Activated CD4-positive, alpha-beta T cell treated with anti-CD3 and anti-CD28 coated beads for 36 hours (primary cell): ENCODE data around the gene WRAP53. TPM values are rescaled to one million over a fixed set of nuclear protein-coding genes. Genes with fewer than 3 reads are reported as not detected.

Source experiments
- ATAC-seq: fragments of 200-7000 bp; cut with Tn5 transposase; one replicate; pipeline ENCODE4 v1.10.0; 2021; ENCODE audit warnings: mild to moderate bottlenecking, moderate library complexity
- CTCF ChIA-PET: fragments of 350-600 bp; sonication (Branson Sonifier 250); formaldehyde crosslinking; loops from one replicate; lab custom pipeline; 2021; ENCODE audit warnings: antibody characterized with exemption; lab: Charles Lee
- POLR2A ChIA-PET: fragments of 350-600 bp; sonication (Branson Sonifier 250); formaldehyde crosslinking; loops from one replicate; lab custom pipeline; 2021; ENCODE audit warnings: antibody characterized with exemption, inconsistent platforms; lab: Charles Lee
- DNase-seq: peaks from one replicate; pipeline ENCODE4 v3.0.0-alpha.2; 2020
- H3K27ac Mint-ChIP-seq: one replicate; pipeline ENCODE4 v1.8.0; 2021; ENCODE audit warnings: mixed read lengths
- H3K27me3 Mint-ChIP-seq: one replicate; pipeline ENCODE4 v1.8.0; 2021; ENCODE audit warnings: mixed read lengths
- H3K36me3 Mint-ChIP-seq: one replicate; pipeline ENCODE4 v1.8.0; 2021; ENCODE audit warnings: low read depth, mixed read lengths
- H3K4me1 Mint-ChIP-seq: one replicate; pipeline ENCODE4 v1.8.0; 2021; ENCODE audit warnings: mixed read lengths
- H3K4me3 Mint-ChIP-seq: one replicate; pipeline ENCODE4 v1.8.0; 2021; ENCODE audit warnings: mild to moderate bottlenecking, moderate library complexity, mixed read lengths
- H3K9me3 Mint-ChIP-seq: one replicate; pipeline ENCODE4 v1.8.0; 2021; ENCODE audit warnings: low read depth, mixed read lengths
- intact Hi-C, 2 experiments: fragments of 100-400 bp; cut with DNase I in 1 of 2; cut with micrococcal nuclease in 1 of 2; formaldehyde crosslinking; loops; one replicate each; pipeline versions ENCODE4 v1.14.2 to v1.15.1; 2022 to 2024; cut with DNase I, micrococcal nuclease
- total RNA-seq, 2 experiments: library from RNA; stranded (reverse); gene quantifications; one replicate each; pipeline ENCODE4 v1.2.3, GENCODE V29; 2021

The WRAP53 gene
- total RNA-seq, 2 experiments from 2014 or later: 23.5 to 27.1 TPM

DNA sequence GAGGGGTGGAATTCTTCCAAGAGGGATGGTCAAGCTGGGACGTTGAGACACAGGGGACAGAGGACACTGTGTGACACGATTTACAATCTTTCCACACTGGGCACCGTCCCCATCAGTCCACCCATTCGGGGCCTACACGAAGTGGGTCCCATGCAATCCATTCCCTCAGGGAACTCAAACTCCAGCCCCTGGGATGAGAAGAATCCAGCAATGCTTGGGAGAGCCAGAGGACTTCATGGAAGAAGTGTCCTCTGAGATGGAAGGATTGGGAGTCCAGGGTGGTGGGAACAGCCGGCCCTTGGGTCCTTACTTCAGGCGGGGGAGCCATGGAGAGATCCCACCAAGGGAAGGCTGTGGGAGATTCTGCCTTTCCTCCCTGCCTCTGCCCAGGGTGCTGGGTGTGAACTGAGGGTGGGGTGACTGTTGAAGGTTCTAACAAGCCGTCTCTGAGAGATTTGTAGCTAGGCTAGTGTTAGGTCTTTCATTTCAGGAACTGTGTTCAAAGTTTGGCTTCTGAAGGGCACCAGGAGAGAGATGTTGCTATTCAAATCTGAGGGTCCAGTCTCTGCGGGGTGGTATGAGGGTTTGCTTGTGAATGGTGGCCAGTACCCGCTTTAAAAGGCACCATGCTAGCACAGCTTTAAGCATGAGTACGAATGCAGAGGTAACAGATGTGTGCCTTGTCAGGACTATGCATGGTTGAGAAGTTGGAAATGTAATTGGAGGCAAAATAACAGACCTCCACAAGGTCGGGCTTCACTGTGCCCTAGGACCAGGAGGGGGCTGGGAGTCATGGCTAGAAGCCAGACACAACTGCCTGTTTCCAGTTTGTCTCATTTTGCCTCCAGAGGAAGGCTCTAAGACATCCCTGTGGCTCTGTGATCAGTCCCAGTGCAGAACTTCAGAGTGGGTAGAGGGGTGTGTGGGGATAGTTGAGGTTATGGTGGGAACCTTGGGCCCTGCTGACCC lies 35.6 kb upstream of the WRAP53 start:
- ATAC-seq: no peak
- CTCF ChIA-PET: no interaction called here

GRCh38 chr17:7654832-7655540 lies 33.3 kb upstream of the WRAP53 start:
- intact Hi-C loops: no loop called here
- no peak for DNase-seq
- peaks cover 14% of the 10 kb centered on the region for H3K4me1 Mint-ChIP-seq

More for the DNA sequence above, 35.6 kb upstream of the WRAP53 start:
- no peaks in the 10 kb centered on the region for H3K9me3 Mint-ChIP-seq
- H3K36me3 Mint-ChIP-seq: no peaks in the 10 kb centered on the region
- POLR2A ChIA-PET: no interaction called here
- peaks cover 17% of the 10 kb centered on the region for H3K4me1 Mint-ChIP-seq
- no peak overlapping the region for H3K27ac Mint-ChIP-seq
- no peak for DNase-seq
- H3K27me3 Mint-ChIP-seq: peaks cover 35% of the 10 kb centered on the region
- intact Hi-C loops: no loop called here
- no peak overlapping the region for H3K4me3 Mint-ChIP-seq

GRCh38 chr17:7655541-7655840 lies 32.8 kb upstream of the WRAP53 start:
- CTCF ChIA-PET: interaction anchor here (0.6 to 0.8 kb wide), 2 partner anchors 23 to 375 kb away, joined by 3 read pairs; no protein-coding TSS in a partner anchor
- Mint-ChIP-seq H3K4me1 (peaks cover 9% of the 10 kb centered on the region), H3K36me3 (no peaks in the 10 kb centered on the region), H3K9me3 (no peaks in the 10 kb centered on the region), H3K27ac (no peak overlapping the region), H3K4me3 (no peak overlapping the region), H3K27me3 (peaks cover 22% of the 10 kb centered on the region)
- DNase-seq (no peak), ATAC-seq (no peak)
- intact Hi-C loops: no loop called here
- POLR2A ChIA-PET: no interaction called here

More at GRCh38 chr17:7654832-7655540, 33.3 kb upstream of the WRAP53 start:
- Mint-ChIP-seq H3K36me3 (no peaks in the 10 kb centered on the region), H3K27ac (no peak overlapping the region), H3K27me3 (peaks cover 27% of the 10 kb centered on the region), H3K4me3 (no peak overlapping the region), H3K9me3 (no peaks in the 10 kb centered on the region)
- CTCF ChIA-PET: interaction anchor here (0.6 to 1.3 kb wide), 4 partner anchors 12 to 375 kb away, joined by 3 to 4 read pairs (median 3); no protein-coding TSS in a partner anchor
- ATAC-seq: no peak
- POLR2A ChIA-PET: no interaction called here

DNA sequence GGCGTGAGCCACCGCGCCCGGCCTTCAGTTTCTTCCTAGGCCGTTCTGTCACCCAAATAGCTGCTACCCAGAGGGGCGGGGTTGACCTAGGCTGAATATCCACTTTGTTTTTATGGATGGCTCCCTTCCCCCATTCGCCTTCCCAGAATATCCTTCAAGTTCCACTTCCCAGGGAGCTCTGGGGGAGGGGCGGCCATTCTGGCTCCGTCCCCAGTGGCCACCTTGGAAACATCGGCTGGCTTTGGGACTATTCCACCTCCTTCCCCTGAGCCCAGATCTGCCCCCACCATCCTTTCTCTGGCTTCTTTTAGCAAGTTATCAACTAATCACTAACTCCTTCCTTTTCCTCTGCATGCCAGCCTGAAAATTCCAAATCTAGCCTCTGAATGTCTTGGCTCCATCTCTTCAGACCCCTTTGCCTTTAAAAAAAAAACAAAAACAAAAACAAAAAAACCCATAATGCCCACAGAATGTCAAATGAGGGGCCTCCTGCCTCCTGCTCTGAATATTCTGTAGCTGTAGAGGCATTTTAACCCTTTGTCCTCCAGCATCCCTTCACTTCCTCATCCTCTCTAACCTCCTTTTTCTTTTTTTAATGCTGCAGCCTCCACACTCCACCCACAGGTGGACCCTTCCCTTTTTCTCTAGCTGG lies 31.2 kb upstream of the WRAP53 start:
- intact Hi-C loops: no loop called here
- ChIA-PET CTCF (no interaction called here), POLR2A (interaction anchor here (0.6 kb wide), 1 partner anchor 611 kb away, joined by 4 read pairs; no protein-coding TSS in a partner anchor)
- ATAC-seq: no peak
- Mint-ChIP-seq H3K9me3 (no peaks in the 10 kb centered on the region), H3K27me3 (peaks cover 12% of the 10 kb centered on the region), H3K4me1 (no peaks in the 10 kb centered on the region), H3K4me3 (no peak overlapping the region), H3K36me3 (no peaks in the 10 kb centered on the region), H3K27ac (no peak overlapping the region)
- DNase-seq: no peak

DNA sequence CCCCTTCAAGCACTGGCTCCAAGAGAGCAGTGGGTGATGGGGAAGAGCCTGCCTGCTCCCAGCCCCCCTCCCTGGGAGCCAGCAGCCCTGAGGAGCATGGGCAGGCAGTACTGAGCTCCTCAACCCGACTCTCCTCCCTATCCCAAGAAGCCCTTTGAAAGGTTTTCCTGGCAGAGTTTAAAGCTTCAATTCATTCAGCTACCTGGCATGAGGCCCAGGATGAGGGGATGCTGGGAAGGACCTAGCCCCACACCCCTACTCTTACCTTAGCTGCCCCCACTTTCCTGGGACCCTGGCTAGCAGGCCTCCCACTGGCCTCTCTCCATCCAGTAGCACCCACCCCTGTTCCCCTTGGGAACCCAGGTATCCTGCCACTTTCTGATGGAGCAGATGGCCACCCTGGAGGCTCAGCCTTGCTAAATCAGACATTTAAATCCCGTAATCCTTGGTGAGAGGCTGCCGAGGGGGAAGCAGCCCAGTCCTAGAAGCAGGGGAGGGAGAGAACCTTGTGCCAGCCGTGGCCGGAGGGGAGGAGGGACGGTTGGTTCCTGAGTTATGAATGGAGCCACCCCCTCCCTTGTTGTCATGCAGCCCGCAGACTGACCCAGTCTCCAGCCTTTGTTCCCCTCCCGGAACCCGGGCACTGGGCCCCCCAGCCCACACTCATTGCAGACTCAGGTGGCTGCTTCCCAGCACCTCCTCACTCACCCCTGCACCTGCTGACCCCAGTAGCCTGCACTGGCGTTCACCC lies 20.4 kb upstream of the WRAP53 start:
- peaks cover 13% of the 10 kb centered on the region for H3K36me3 Mint-ChIP-seq
- H3K4me3 Mint-ChIP-seq: no peak overlapping the region
- H3K4me1 Mint-ChIP-seq: no peaks in the 10 kb centered on the region
- POLR2A ChIA-PET: interaction anchor here (0.5 to 0.7 kb wide), 2 partner anchors 40 to 181 kb away, joined by 3 to 4 read pairs; no protein-coding TSS in a partner anchor
- H3K27ac Mint-ChIP-seq: no peak overlapping the region
- H3K27me3 Mint-ChIP-seq: no peaks in the 10 kb centered on the region
- H3K9me3 Mint-ChIP-seq: no peaks in the 10 kb centered on the region
- DNase-seq (no peak), ATAC-seq (no peak)
- intact Hi-C loops: no loop called here
- CTCF ChIA-PET: interaction anchor here (0.5 kb wide), 1 partner anchor 388 kb away, joined by 3 read pairs; no protein-coding TSS in a partner anchor

DNA sequence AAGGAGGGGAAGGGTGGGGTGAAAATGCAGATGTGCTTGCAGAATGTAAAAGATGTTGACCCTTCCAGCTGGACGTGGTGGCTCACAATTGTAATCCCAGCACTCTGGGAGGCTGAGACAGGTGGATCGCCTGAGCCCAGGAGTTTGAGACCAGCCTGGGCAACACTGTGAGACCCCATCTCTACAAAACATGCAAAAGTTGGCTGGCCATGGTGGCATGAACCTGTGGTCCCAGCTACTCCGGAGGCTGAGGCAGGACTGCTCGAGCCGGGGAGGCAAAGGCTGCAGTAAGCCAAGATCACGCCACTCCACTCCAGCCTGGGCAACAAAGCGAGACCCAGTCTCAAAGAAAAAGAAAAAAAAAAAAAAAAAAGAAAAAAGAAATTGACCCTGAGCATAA lies 19.8 kb upstream of the WRAP53 start:
- ChIA-PET POLR2A (no interaction called here), CTCF (no interaction called here)
- DNase-seq: no peak
- Mint-ChIP-seq H3K4me1 (no peaks in the 10 kb centered on the region), H3K9me3 (peaks cover 2% of the 10 kb centered on the region), H3K27me3 (no peaks in the 10 kb centered on the region), H3K36me3 (peaks cover 18% of the 10 kb centered on the region), H3K27ac (no peak overlapping the region), H3K4me3 (no peak overlapping the region)
- ATAC-seq: no peak
- intact Hi-C loops: no loop called here

- ATAC-seq (no peak), DNase-seq (peak; percentile 73)
- ChIA-PET POLR2A (interaction anchor here (0.5 to 0.9 kb wide), 4 partner anchors 13 to 150 kb away, joined by 3 to 4 read pairs (median 3); no protein-coding TSS in a partner anchor), CTCF (interaction anchor here (0.6 to 1.8 kb wide), 20 partner anchors 12 to 652 kb away, joined by 3 to 15 read pairs (median 3); partner anchors contain the start of gene TP53)
- no peaks in the 10 kb centered on the region for H3K4me1 Mint-ChIP-seq
- intact Hi-C loops: loop anchor here in 1 of 2 experiments (5.0 kb wide), 1 partner anchor 41 kb away; the partner anchor contains the start of gene SHBG
- peaks cover 4% of the 10 kb centered on the region for H3K9me3 Mint-ChIP-seq
- H3K27ac Mint-ChIP-seq: no peak overlapping the region
- peaks cover 41% of the 10 kb centered on the region for H3K36me3 Mint-ChIP-seq
- H3K4me3 Mint-ChIP-seq: no peak overlapping the region
- no peaks in the 10 kb centered on the region for H3K27me3 Mint-ChIP-seq
These were observed 15.0 kb upstream of the WRAP53 start for GRCh38 chr17:7673239-7673638.

DNA sequence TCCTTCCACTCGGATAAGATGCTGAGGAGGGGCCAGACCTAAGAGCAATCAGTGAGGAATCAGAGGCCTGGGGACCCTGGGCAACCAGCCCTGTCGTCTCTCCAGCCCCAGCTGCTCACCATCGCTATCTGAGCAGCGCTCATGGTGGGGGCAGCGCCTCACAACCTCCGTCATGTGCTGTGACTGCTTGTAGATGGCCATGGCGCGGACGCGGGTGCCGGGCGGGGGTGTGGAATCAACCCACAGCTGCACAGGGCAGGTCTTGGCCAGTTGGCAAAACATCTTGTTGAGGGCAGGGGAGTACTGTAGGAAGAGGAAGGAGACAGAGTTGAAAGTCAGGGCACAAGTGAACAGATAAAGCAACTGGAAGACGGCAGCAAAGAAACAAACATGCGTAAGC lies 13.3 kb upstream of the WRAP53 start:
- DNase-seq (no peak), ATAC-seq (no peak)
- peaks cover 2% of the 10 kb centered on the region for H3K4me1 Mint-ChIP-seq
- H3K27ac Mint-ChIP-seq: no peak overlapping the region
- intact Hi-C loops: loop anchor here in 1 of 2 experiments (5.0 kb wide), 1 partner anchor 43 kb away; the partner anchor contains the start of gene SHBG
- H3K9me3 Mint-ChIP-seq: peaks cover 4% of the 10 kb centered on the region
- H3K36me3 Mint-ChIP-seq: peaks cover 41% of the 10 kb centered on the region
- H3K27me3 Mint-ChIP-seq: no peaks in the 10 kb centered on the region
- ChIA-PET CTCF (no interaction called here), POLR2A (no interaction called here)
- H3K4me3 Mint-ChIP-seq: no peak overlapping the region

- H3K4me1 Mint-ChIP-seq: peaks cover 2% of the 10 kb centered on the region
- H3K27ac Mint-ChIP-seq: peak overlapping the region; percentile 0
- H3K27me3 Mint-ChIP-seq: no peaks in the 10 kb centered on the region
- peaks cover 34% of the 10 kb centered on the region for H3K36me3 Mint-ChIP-seq
- H3K9me3 Mint-ChIP-seq: peaks cover 4% of the 10 kb centered on the region
- ChIA-PET POLR2A (no interaction called here), CTCF (interaction anchor here (3.5 kb wide), 1 partner anchor 11 kb away, joined by 11 read pairs; the partner anchor contains the start of gene TP53)
- DNase-seq (no peak), ATAC-seq (no peak)
- H3K4me3 Mint-ChIP-seq: no peak overlapping the region
- intact Hi-C loops: no loop called here
These were observed 11.7 kb upstream of the WRAP53 start for GRCh38 chr17:7676533-7676932.

DNA sequence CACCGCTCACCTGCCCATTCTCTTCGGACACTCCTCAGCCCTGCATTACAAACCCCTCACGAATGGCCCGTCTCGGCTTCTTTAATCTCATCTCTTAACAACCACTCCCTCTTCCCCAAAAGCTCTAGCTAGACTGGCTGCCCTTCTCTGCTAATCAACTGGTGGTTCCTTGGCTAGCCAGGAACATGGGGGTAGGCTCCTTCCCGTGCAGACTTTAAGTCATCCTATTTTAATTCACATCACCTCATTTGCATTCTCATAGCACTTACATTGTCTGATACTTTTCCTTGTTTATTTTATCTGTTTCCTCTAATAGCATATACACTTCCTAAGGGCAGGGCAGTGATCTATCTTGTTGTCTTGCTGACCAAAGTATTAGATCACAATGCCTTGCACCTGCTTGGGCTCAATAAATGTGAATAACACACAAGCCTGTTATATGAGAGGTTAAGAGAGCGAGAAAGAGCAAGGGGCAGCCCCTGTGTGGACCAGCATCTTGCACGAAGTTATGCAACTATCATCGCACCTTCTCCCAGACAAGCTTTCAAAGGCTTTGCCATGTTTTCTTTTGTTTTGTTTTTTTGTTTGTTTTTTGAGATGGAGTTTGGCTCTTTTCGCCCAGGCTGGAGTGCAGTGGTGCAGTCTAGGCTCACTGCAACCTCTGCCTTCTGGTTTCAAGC lies 10.7 kb upstream of the WRAP53 start:
- peaks cover 4% of the 10 kb centered on the region for H3K4me1 Mint-ChIP-seq
- CTCF ChIA-PET: interaction anchor here (3.5 kb wide), 1 partner anchor 10 kb away, joined by 11 read pairs; the partner anchor contains the start of gene TP53
- no peak for ATAC-seq
- POLR2A ChIA-PET: no interaction called here
- H3K9me3 Mint-ChIP-seq: peaks cover 4% of the 10 kb centered on the region
- H3K27me3 Mint-ChIP-seq: no peaks in the 10 kb centered on the region
- H3K36me3 Mint-ChIP-seq: peaks cover 30% of the 10 kb centered on the region
- no peak overlapping the region for H3K27ac Mint-ChIP-seq
- H3K4me3 Mint-ChIP-seq: no peak overlapping the region
- DNase-seq: no peak
- intact Hi-C loops: no loop called here
